Upper lobe of left lung (tissue), 4 donors: Measurements from ENCODE around the gene LBP.

ENCODE experiments used
- CTCF ChIP-seq, 6 experiments: fragments of 450-650 bp in 4 of 6; fragments of 200-600 bp in 2 of 6; sonication (generic) in 2 of 6; IDR thresholded peaks; one replicate each; pipeline ENCODE4 v1.5.1; 2016 to 2019; ENCODE audit warnings: antibody characterized with exemption in 6 of 6
- POLR2A ChIP-seq, 4 donors: fragments of 450-650 bp; IDR thresholded peaks; one replicate each; pipeline ENCODE4 v1.5.1; 2016 to 2017; ENCODE audit warnings: antibody characterized with exemption in 4 of 4, mild to moderate bottlenecking in 2 of 4

GRCh38 chr20:38338849-38339520 is 7.3 kb upstream of the LBP start:
- no peak for TF ChIP-seq POLR2A (IDR thresholded peaks at IDR 0.05)
- no peak for TF ChIP-seq CTCF (IDR thresholded peaks at IDR 0.05)
